HG02588 (cell line): ENCODE results near the gene CAMK2D.
A peak's percentile ranks its signal among the peaks of the same experiment; 100 is the strongest.
"Not testable (repeated sequence)": the region's sequence is repeated elsewhere in the genome, so short reads cannot be mapped to it uniquely, and the experiment has no call there.

Source experiments
- ATAC-seq: cut with Tn5 transposase; IDR thresholded peaks from one replicate; pipeline ENCODE4 v1.9.1; 2021; ENCODE audit warnings: mild to moderate bottlenecking, moderate library complexity; ENCODE audit not compliant: unreplicated experiment

Gene CAMK2D

GRCh38 chr4:113687067-113687718 lies 74.3 kb downstream of the CAMK2D start:
- ATAC-seq = no peak

GRCh38 chr4:113685157-113685556 lies 76.4 kb downstream of the CAMK2D start:
- not testable (repeated sequence) for ATAC-seq

GRCh38 chr4:113684534-113685091 lies 76.9 kb downstream of the CAMK2D start:
- no peak for ATAC-seq

- ATAC-seq = peak; percentile 98
Observed at GRCh38 chr4:113682730-113683537, 78.6 kb downstream of the CAMK2D start.

- no peak for ATAC-seq
Observed at GRCh38 chr4:113678641-113679040, 82.9 kb downstream of the CAMK2D start.

- no peak for ATAC-seq
Observed at GRCh38 chr4:113677325-113677724, 84.2 kb downstream of the CAMK2D start.

- no peak for ATAC-seq
Observed at GRCh38 chr4:113675731-113676697, 85.5 kb downstream of the CAMK2D start.

GRCh38 chr4:113674733-113675132 lies 86.8 kb downstream of the CAMK2D start:
- ATAC-seq = no peak

- no peak for ATAC-seq
Observed at GRCh38 chr4:113674251-113674650, 87.3 kb downstream of the CAMK2D start.

GRCh38 chr4:113673450-113673849 lies 88.1 kb downstream of the CAMK2D start:
- peak; percentile 97 for ATAC-seq

GRCh38 chr4:113666386-113667114 lies 95.0 kb downstream of the CAMK2D start:
- no peak for ATAC-seq

- ATAC-seq = no peak
Observed at GRCh38 chr4:113665036-113665435, 96.5 kb downstream of the CAMK2D start.

- no peak for ATAC-seq
Observed at GRCh38 chr4:113662581-113662980, 99.0 kb downstream of the CAMK2D start.

- ATAC-seq = no peak
Observed at GRCh38 chr4:113659127-113659526, 102.4 kb downstream of the CAMK2D start.

- no peak for ATAC-seq
Observed at GRCh38 chr4:113657586-113658233, 103.8 kb downstream of the CAMK2D start.

GRCh38 chr4:113653871-113654270 lies 107.7 kb downstream of the CAMK2D start:
- no peak for ATAC-seq

GRCh38 chr4:113646442-113646822 lies 115.1 kb downstream of the CAMK2D start:
- ATAC-seq = no peak

GRCh38 chr4:113645771-113646441 lies 115.6 kb downstream of the CAMK2D start:
- ATAC-seq = no peak

GRCh38 chr4:113645288-113645687 lies 116.2 kb downstream of the CAMK2D start:
- no peak for ATAC-seq
